Thyroid gland (tissue), 4 donors: ENCODE data around the gene NKX2-2. TPM values are rescaled to one million over a fixed set of nuclear protein-coding genes. Genes with fewer than 3 reads are reported as not detected.

ENCODE experiments used
- DNase-seq, 2 donors: peaks; one replicate each; pipeline ENCODE4 v3.0.0-alpha.2; 2019
- H3K27ac ChIP-seq, 3 donors: fragments of 200-600 bp; sonication (generic); 1 replicate in 2 of 3; 2 replicates in 1 of 3; pipeline ENCODE4 v1.5.1; 2016 to 2019; ENCODE audit warnings: mild to moderate bottlenecking in 1 of 3, moderate library complexity in 1 of 3
- H3K27me3 ChIP-seq: fragments of 200-600 bp; sonication (generic); one replicate; pipeline ENCODE4 v1.5.1; 2019
- H3K36me3 ChIP-seq, 2 donors: fragments of 200-600 bp; sonication (generic); one replicate each; pipeline ENCODE4 v1.5.1; 2016 to 2019
- H3K4me1 ChIP-seq, 2 donors: fragments of 200-600 bp; sonication (generic); one replicate each; pipeline ENCODE4 v1.5.1; 2017 to 2019
- H3K4me3 ChIP-seq, 3 donors: fragments of 200-600 bp; sonication (generic); replicated peaks in 1 of 3; 1 replicate in 2 of 3; 2 replicates in 1 of 3; pipeline ENCODE4 v1.5.1; 2016; ENCODE audit warnings: mild to moderate bottlenecking in 1 of 3
- H3K9me3 ChIP-seq: fragments of 200-600 bp; sonication (generic); one replicate; pipeline ENCODE4 v1.5.1; 2017
- CTCF ChIP-seq, 6 experiments: fragments of 200-600 bp in 3 of 6; fragments of 450-650 bp in 3 of 6; sonication (generic) in 3 of 6; IDR thresholded peaks; one replicate each; pipeline ENCODE4 v1.5.1; 2016 to 2019; ENCODE audit warnings: antibody characterized with exemption in 6 of 6, mild to moderate bottlenecking in 2 of 6, inconsistent platforms in 1 of 6, moderate library complexity in 1 of 6
- POLR2A ChIP-seq, 2 donors: fragments of 450-650 bp; IDR thresholded peaks; one replicate each; pipeline ENCODE4 v1.6.1; 2017; ENCODE audit warnings: antibody characterized with exemption in 2 of 2, mild to moderate bottlenecking in 2 of 2, moderate library complexity in 1 of 2
- WGBS, 2 donors: methylation state at CpG; one replicate each; pipeline ENCODE4 v1.1.5; 2017; 5-methylcytosine and 5-hydroxymethylcytosine counted together
- intact Hi-C: fragments of 100-400 bp; cut with DNase I; formaldehyde crosslinking; loops from one replicate; pipeline ENCODE4 v1.15.1; 2023
- total RNA-seq, 4 donors: library from RNA; depleted of rRNA; stranded (reverse); fragments of >200 nt; gene quantifications; one replicate each; pipeline ENCODE4 v1.2.3, GENCODE V29; 2016

The NKX2-2 gene
- total RNA-seq, 4 donors from 2014 or later = 0.42 TPM; not detected in 3

- TF ChIP-seq CTCF (IDR thresholded peaks at IDR 0.05) (no peak), POLR2A (IDR thresholded peaks at IDR 0.05) (no peak)
- Histone ChIP-seq H3K9me3 (no peaks in the 10 kb centered on the region), H3K4me3 (no peak overlapping the region), H3K4me1 (no peaks in the 10 kb centered on the region), H3K27me3 (no peaks in the 10 kb centered on the region), H3K36me3 (no peaks in the 10 kb centered on the region), H3K27ac (no peak overlapping the region)
- no peak for DNase-seq
- intact Hi-C loops = no loop called here
- 68 to 74% methylated on average over 5 of the region's 5 CpGs for WGBS, 2 donors
These were observed 41.7 kb upstream of the NKX2-2 start for GRCh38 chr20:21555470-21556120.

GRCh38 chr20:21554985-21555384 is 41.1 kb upstream of the NKX2-2 start:
- Histone ChIP-seq H3K4me3 (no peak overlapping the region), H3K9me3 (no peaks in the 10 kb centered on the region), H3K27ac (no peak overlapping the region), H3K4me1 (no peaks in the 10 kb centered on the region), H3K27me3 (no peaks in the 10 kb centered on the region), H3K36me3 (no peaks in the 10 kb centered on the region)
- no peak for TF ChIP-seq CTCF (IDR thresholded peaks at IDR 0.05)
- no peak for TF ChIP-seq POLR2A (IDR thresholded peaks at IDR 0.05)
- intact Hi-C loops = no loop called here
- WGBS, 2 donors = 45 to 48% methylated on average over 7 of the region's 7 CpGs
- DNase-seq = no peak

GRCh38 chr20:21554376-21554890 is 40.6 kb upstream of the NKX2-2 start:
- WGBS, 2 donors = 77 to 82% methylated on average over 10 of the region's 10 CpGs
- H3K9me3 ChIP-seq = no peaks in the 10 kb centered on the region
- intact Hi-C loops = no loop called here
- no peak for TF ChIP-seq CTCF (IDR thresholded peaks at IDR 0.05)
- no peak for TF ChIP-seq POLR2A (IDR thresholded peaks at IDR 0.05)
- no peak for DNase-seq
- no peaks in the 10 kb centered on the region for H3K27me3 ChIP-seq
- H3K4me3 ChIP-seq = no peak overlapping the region
- H3K4me1 ChIP-seq = no peaks in the 10 kb centered on the region
- H3K27ac ChIP-seq = no peak overlapping the region
- H3K36me3 ChIP-seq = no peaks in the 10 kb centered on the region

GRCh38 chr20:21550587-21550986 is 36.7 kb upstream of the NKX2-2 start:
- no peak for DNase-seq
- no peak for TF ChIP-seq CTCF (IDR thresholded peaks at IDR 0.05)
- no peak for TF ChIP-seq POLR2A (IDR thresholded peaks at IDR 0.05)
- H3K4me3 ChIP-seq = no peak overlapping the region
- intact Hi-C loops = no loop called here
- H3K4me1 ChIP-seq = no peaks in the 10 kb centered on the region
- H3K27ac ChIP-seq = no peak overlapping the region
- no peaks in the 10 kb centered on the region for H3K36me3 ChIP-seq
- no peaks in the 10 kb centered on the region for H3K27me3 ChIP-seq
- whole genome bisulfite sequencing, 2 donors = 89% methylated on average over 5 of the region's 5 CpGs
- no peaks in the 10 kb centered on the region for H3K9me3 ChIP-seq

- H3K27me3 ChIP-seq = no peaks in the 10 kb centered on the region
- no peak for DNase-seq
- 62 to 80% methylated on average over 8 of the region's 8 CpGs for WGBS, 2 donors
- intact Hi-C loops = no loop called here
- no peak overlapping the region for H3K27ac ChIP-seq
- H3K9me3 ChIP-seq = no peaks in the 10 kb centered on the region
- no peaks in the 10 kb centered on the region for H3K4me1 ChIP-seq
- H3K36me3 ChIP-seq = no peaks in the 10 kb centered on the region
- no peak overlapping the region for H3K4me3 ChIP-seq
- TF ChIP-seq CTCF (IDR thresholded peaks at IDR 0.05) = no peak
- no peak for TF ChIP-seq POLR2A (IDR thresholded peaks at IDR 0.05)
These were observed 34.6 kb upstream of the NKX2-2 start for GRCh38 chr20:21548390-21549035.
